HUES6 (cell line): ENCODE measurements around the gene S1PR3.

ENCODE experiments used
- H3K27ac ChIP-seq: 2 replicates; pipeline ENCODE4 v1.7.0; 2013; ENCODE audit warnings: low read depth, mild to moderate bottlenecking, low read length, inconsistent platforms
- H3K27me3 ChIP-seq: 2 replicates; pipeline ENCODE4 v1.6.1; 2013; ENCODE audit warnings: low read length; ENCODE audit not compliant: control insufficient read depth, insufficient read depth
- H3K36me3 ChIP-seq: 2 replicates; pipeline ENCODE4 v1.6.1; 2013; ENCODE audit warnings: low read length; ENCODE audit not compliant: control insufficient read depth, insufficient read depth
- H3K4me1 ChIP-seq: 2 replicates; pipeline ENCODE4 v1.6.1; 2013; ENCODE audit warnings: low read length; ENCODE audit not compliant: control insufficient read depth, insufficient read depth
- H3K4me3 ChIP-seq: 2 replicates; pipeline ENCODE4 v1.5.1; 2013; ENCODE audit warnings: low read depth, low read length
- H3K9ac ChIP-seq: one replicate; pipeline ENCODE4 v1.6.1; 2013; ENCODE audit warnings: mild to moderate bottlenecking, low read length
- H3K9me3 ChIP-seq: 2 replicates; pipeline ENCODE4 v1.6.1; 2013; ENCODE audit warnings: low read depth, low read length; ENCODE audit not compliant: control insufficient read depth, insufficient read depth

Gene S1PR3

GRCh38 chr9:88969646-88970373 lies 21.5 kb upstream of the S1PR3 start:
- Histone ChIP-seq H3K4me1 (peaks cover 10% of the 10 kb centered on the region), H3K9ac (no peak overlapping the region), H3K27ac (no peak overlapping the region)

GRCh38 chr9:88971131-88971960 lies 19.9 kb upstream of the S1PR3 start:
- no peaks in the 10 kb centered on the region for H3K27me3 ChIP-seq
- H3K9ac ChIP-seq, result no peak overlapping the region
- no peak overlapping the region for H3K27ac ChIP-seq
- H3K4me3 ChIP-seq, result no peak overlapping the region
- H3K36me3 ChIP-seq, result no peaks in the 10 kb centered on the region
- H3K9me3 ChIP-seq, result no peaks in the 10 kb centered on the region
- H3K4me1 ChIP-seq, result peaks cover 10% of the 10 kb centered on the region

More at GRCh38 chr9:88969646-88970373, 21.5 kb upstream of the S1PR3 start:
- H3K27me3 ChIP-seq, result no peaks in the 10 kb centered on the region
- no peak overlapping the region for H3K4me3 ChIP-seq
- H3K36me3 ChIP-seq, result no peaks in the 10 kb centered on the region
- H3K9me3 ChIP-seq, result no peaks in the 10 kb centered on the region

GRCh38 chr9:88972401-88972800 lies 18.9 kb upstream of the S1PR3 start:
- H3K4me1 ChIP-seq, result peaks cover 10% of the 10 kb centered on the region

GRCh38 chr9:88973281-88974045 lies 17.8 kb upstream of the S1PR3 start:
- no peak overlapping the region for H3K9ac ChIP-seq
- no peaks in the 10 kb centered on the region for H3K9me3 ChIP-seq
- no peak overlapping the region for H3K4me3 ChIP-seq
- no peak overlapping the region for H3K27ac ChIP-seq
- no peaks in the 10 kb centered on the region for H3K27me3 ChIP-seq
- no peaks in the 10 kb centered on the region for H3K36me3 ChIP-seq
- H3K4me1 ChIP-seq, result peaks cover 10% of the 10 kb centered on the region

More at GRCh38 chr9:88972401-88972800, 18.9 kb upstream of the S1PR3 start:
- Histone ChIP-seq H3K9ac (no peak overlapping the region), H3K27ac (no peak overlapping the region), H3K36me3 (no peaks in the 10 kb centered on the region), H3K4me3 (no peak overlapping the region), H3K9me3 (no peaks in the 10 kb centered on the region), H3K27me3 (no peaks in the 10 kb centered on the region)

- H3K4me3 ChIP-seq, result no peak overlapping the region
- H3K36me3 ChIP-seq, result no peaks in the 10 kb centered on the region
- H3K9me3 ChIP-seq, result peaks cover under 1% of the 10 kb centered on the region; the same call in 1 of the 2 replicates
- no peaks in the 10 kb centered on the region for H3K27me3 ChIP-seq
- H3K27ac ChIP-seq, result no peak overlapping the region
- no peak overlapping the region for H3K9ac ChIP-seq
- peaks cover 5% of the 10 kb centered on the region for H3K4me1 ChIP-seq
Observed at GRCh38 chr9:88974641-88975040, 16.6 kb upstream of the S1PR3 start.

- no peaks in the 10 kb centered on the region for H3K27me3 ChIP-seq
- no peak overlapping the region for H3K4me3 ChIP-seq
- no peak overlapping the region for H3K27ac ChIP-seq
- H3K36me3 ChIP-seq, result no peaks in the 10 kb centered on the region
- H3K9ac ChIP-seq, result no peak overlapping the region
- H3K4me1 ChIP-seq, result no peaks in the 10 kb centered on the region
- H3K9me3 ChIP-seq, result peaks cover 5% of the 10 kb centered on the region; the same call in 1 of the 2 replicates
Observed at GRCh38 chr9:88975966-88976889, 15.0 kb upstream of the S1PR3 start.

- H3K4me1 ChIP-seq, result no peaks in the 10 kb centered on the region
- H3K9ac ChIP-seq, result no peak overlapping the region
- H3K27me3 ChIP-seq, result no peaks in the 10 kb centered on the region
Observed at GRCh38 chr9:88976890-88977257, 14.4 kb upstream of the S1PR3 start.

GRCh38 chr9:88978034-88978433 lies 13.2 kb upstream of the S1PR3 start:
- H3K27me3 ChIP-seq, result no peaks in the 10 kb centered on the region
- H3K4me1 ChIP-seq, result no peaks in the 10 kb centered on the region

More at GRCh38 chr9:88976890-88977257, 14.4 kb upstream of the S1PR3 start:
- Histone ChIP-seq H3K9me3 (peaks cover 5% of the 10 kb centered on the region; the same call in 1 of the 2 replicates), H3K4me3 (no peak overlapping the region), H3K27ac (no peak overlapping the region), H3K36me3 (no peaks in the 10 kb centered on the region)

GRCh38 chr9:88979021-88979420 lies 12.2 kb upstream of the S1PR3 start:
- Histone ChIP-seq H3K9ac (no peak overlapping the region), H3K27ac (no peak overlapping the region), H3K27me3 (no peaks in the 10 kb centered on the region), H3K4me1 (no peaks in the 10 kb centered on the region), H3K9me3 (peaks cover 5% of the 10 kb centered on the region; the same call in 1 of the 2 replicates), H3K36me3 (no peaks in the 10 kb centered on the region), H3K4me3 (no peak overlapping the region)

More at GRCh38 chr9:88978034-88978433, 13.2 kb upstream of the S1PR3 start:
- Histone ChIP-seq H3K4me3 (no peak overlapping the region), H3K27ac (no peak overlapping the region), H3K9me3 (peaks cover 5% of the 10 kb centered on the region; the same call in 1 of the 2 replicates), H3K36me3 (no peaks in the 10 kb centered on the region), H3K9ac (no peak overlapping the region)

- no peaks in the 10 kb centered on the region for H3K36me3 ChIP-seq
- H3K4me3 ChIP-seq, result no peak overlapping the region
- H3K9ac ChIP-seq, result no peak overlapping the region
- peaks cover 5% of the 10 kb centered on the region; the same call in 1 of the 2 replicates for H3K9me3 ChIP-seq
- H3K27ac ChIP-seq, result no peak overlapping the region
- H3K4me1 ChIP-seq, result no peaks in the 10 kb centered on the region
- H3K27me3 ChIP-seq, result no peaks in the 10 kb centered on the region
Observed at GRCh38 chr9:88979791-88980190, 11.5 kb upstream of the S1PR3 start.
